PC-9 (cell line): ENCODE results near the gene PTGDR2. TPM values are rescaled to one million over a fixed set of nuclear protein-coding genes. Genes with fewer than 3 reads are reported as not detected.
"Not testable (repeated sequence)": the region's sequence is repeated elsewhere in the genome, so short reads cannot be mapped to it uniquely, and the experiment has no call there.

Source experiments
- BruUV-seq: library from RNA; stranded (reverse); fragments of 400-500 nt; replicated peaks from 2 replicates; lab custom pipeline; 2021; lab: Mats Ljungman, UMichigan
- CTCF ChIA-PET: fragments of 300-600 bp; sonication (Branson Sonifier 250); formaldehyde crosslinking; loops from one replicate; lab custom pipeline; 2022; ENCODE audit warnings: antibody characterized with exemption; lab: Charles Lee
- POLR2A ChIA-PET: fragments of 300-600 bp; sonication (Branson Sonifier 250); formaldehyde crosslinking; loops from one replicate; lab custom pipeline; 2022; ENCODE audit warnings: antibody characterized with exemption; ENCODE audit not compliant: unreplicated experiment; lab: Charles Lee
- DNase-seq, 2 experiments: peaks; one replicate each; pipeline versions ENCODE4 v3.0.0 to v3.0.0-alpha.2; 2015 to 2022; ENCODE audit warnings: mixed read lengths in 1 of 2
- H2AFZ ChIP-seq: fragments of 200-600 bp; sonication (generic); 2 replicates; pipeline ENCODE4 v1.8.1; 2017; ENCODE audit warnings: antibody characterized with exemption
- H3F3A ChIP-seq: fragments of 200-600 bp; sonication (generic); 2 replicates; pipeline ENCODE4 v1.8.1; 2017; ENCODE audit warnings: antibody characterized with exemption, mild to moderate bottlenecking, low read depth; ENCODE audit not compliant: insufficient read depth
- H3K27ac ChIP-seq: fragments of 200-600 bp; sonication (generic); 2 replicates; pipeline ENCODE4 v1.6.1; 2016; ENCODE audit warnings: mixed run types
- H3K27me3 ChIP-seq: fragments of 200-600 bp; sonication (generic); 2 replicates; pipeline ENCODE4 v1.6.1; 2016; ENCODE audit warnings: low read depth, mixed run types; ENCODE audit not compliant: insufficient read depth
- H3K36me3 ChIP-seq: fragments of 200-600 bp; sonication (generic); 2 replicates; pipeline ENCODE4 v1.6.1; 2016; ENCODE audit warnings: low read depth, mixed run types
- H3K4me1 ChIP-seq: fragments of 200-600 bp; sonication (generic); replicated peaks from 2 replicates; pipeline ENCODE4 v1.6.1; 2016; ENCODE audit warnings: mixed run types; ENCODE audit not compliant: insufficient read depth
- H3K4me2 ChIP-seq: fragments of 200-600 bp; sonication (generic); 2 replicates; pipeline ENCODE4 v1.6.1; 2017; ENCODE audit warnings: mixed run types
- H3K4me3 ChIP-seq: fragments of 200-600 bp; sonication (generic); 2 replicates; pipeline ENCODE4 v1.6.1; 2016; ENCODE audit warnings: mixed run types
- H3K79me2 ChIP-seq: fragments of 200-600 bp; sonication (generic); 2 replicates; pipeline ENCODE4 v1.6.1; 2017; ENCODE audit warnings: low read depth, mixed run types
- H3K9me2 ChIP-seq: fragments of 200-600 bp; sonication (generic); 2 replicates; pipeline ENCODE4 v1.8.1; 2017; ENCODE audit warnings: mild to moderate bottlenecking; ENCODE audit not compliant: insufficient read depth
- H3K9me3 ChIP-seq: fragments of 200-600 bp; sonication (generic); 2 replicates; pipeline ENCODE4 v1.8.1; 2016; ENCODE audit warnings: low read depth; ENCODE audit not compliant: insufficient read depth
- H4K20me1 ChIP-seq: fragments of 200-600 bp; sonication (generic); 2 replicates; pipeline ENCODE4 v1.8.1; 2017; ENCODE audit not compliant: insufficient read depth
- EZH2 ChIP-seq: fragments of 200-600 bp; sonication (generic); IDR thresholded peaks from 2 replicates; pipeline ENCODE4 v1.8.0; 2017; ENCODE audit warnings: antibody characterized with exemption, low read depth
- intact Hi-C: fragments of 100-400 bp; cut with micrococcal nuclease; formaldehyde crosslinking; loops from one replicate; pipeline ENCODE4 v1.10.0; 2022; ENCODE audit not compliant: unreplicated experiment
- total RNA-seq: library from RNA; stranded (reverse); gene quantifications from 2 replicates; pipeline ENCODE4 v1.2.3, GENCODE V29; 2021
- TF ChIP-seq, protein P1 (sequence below): fragments of 200-600 bp; sonication (generic); conservative IDR thresholded peaks from 2 replicates; pipeline ENCODE4 v1.6.1; 2017; ENCODE audit warnings: mixed run types, antibody characterized with exemption, mild to moderate bottlenecking, moderate library complexity

Gene PTGDR2
- total RNA-seq, 1 experiment from 2014 or later, result not detected

DNA sequence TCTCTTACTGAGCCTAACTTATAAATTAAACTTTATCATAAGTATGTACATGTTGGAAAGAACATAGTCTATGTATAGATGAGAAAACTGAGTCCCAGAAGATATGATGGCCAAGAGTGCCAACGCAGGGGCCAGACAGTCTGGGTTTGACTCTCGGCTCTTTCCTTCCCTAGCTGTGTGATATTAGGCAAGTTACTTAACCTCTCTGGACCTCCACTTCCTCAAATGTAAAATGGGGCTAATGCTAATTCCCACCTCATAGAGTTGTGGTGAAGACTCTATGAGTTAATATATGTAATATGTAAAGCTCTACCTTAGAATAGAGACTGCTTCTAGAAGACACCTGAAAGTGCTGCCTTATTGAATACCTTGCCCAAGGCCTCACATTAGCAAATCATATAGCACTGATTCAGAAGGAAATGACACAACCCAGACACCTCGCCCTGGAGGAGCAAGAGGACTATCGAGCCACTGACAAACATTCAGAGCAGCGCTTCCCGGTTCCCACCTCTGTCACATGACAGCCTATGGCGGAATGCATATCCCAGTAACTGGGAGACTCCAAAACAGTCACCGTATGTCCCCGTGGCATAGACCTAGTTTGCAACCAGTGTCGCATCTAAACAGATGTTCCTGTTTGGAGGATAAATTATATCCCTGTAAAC lies 25.1 kb downstream of the PTGDR2 start:
- Histone ChIP-seq H3K27me3 (peaks cover 22% of the 10 kb centered on the region), H3K9me2 (no peaks in the 10 kb centered on the region), H3K79me2 (no peaks in the 10 kb centered on the region), H2AFZ (no peak overlapping the region), H3K4me2 (peak overlapping the region; percentile 34), H3K9me3 (no peaks in the 10 kb centered on the region), H3K4me1 (0 out of 2 replicates have a peak, but pooled peaks cover 3% of the 10 kb centered on the region), H3K36me3 (no peaks in the 10 kb centered on the region), H4K20me1 (0 out of 2 replicates have a peak, but pooled peaks cover 3% of the 10 kb centered on the region), H3F3A (peaks cover 10% of the 10 kb centered on the region; the same call in 1 of the 2 replicates), H3K4me3 (no peak overlapping the region), H3K27ac (no peak overlapping the region)
- no TSS peak for BruUV-seq
- TF ChIP-seq EZH2, result no peak
- TF ChIP-seq, protein P1, sequence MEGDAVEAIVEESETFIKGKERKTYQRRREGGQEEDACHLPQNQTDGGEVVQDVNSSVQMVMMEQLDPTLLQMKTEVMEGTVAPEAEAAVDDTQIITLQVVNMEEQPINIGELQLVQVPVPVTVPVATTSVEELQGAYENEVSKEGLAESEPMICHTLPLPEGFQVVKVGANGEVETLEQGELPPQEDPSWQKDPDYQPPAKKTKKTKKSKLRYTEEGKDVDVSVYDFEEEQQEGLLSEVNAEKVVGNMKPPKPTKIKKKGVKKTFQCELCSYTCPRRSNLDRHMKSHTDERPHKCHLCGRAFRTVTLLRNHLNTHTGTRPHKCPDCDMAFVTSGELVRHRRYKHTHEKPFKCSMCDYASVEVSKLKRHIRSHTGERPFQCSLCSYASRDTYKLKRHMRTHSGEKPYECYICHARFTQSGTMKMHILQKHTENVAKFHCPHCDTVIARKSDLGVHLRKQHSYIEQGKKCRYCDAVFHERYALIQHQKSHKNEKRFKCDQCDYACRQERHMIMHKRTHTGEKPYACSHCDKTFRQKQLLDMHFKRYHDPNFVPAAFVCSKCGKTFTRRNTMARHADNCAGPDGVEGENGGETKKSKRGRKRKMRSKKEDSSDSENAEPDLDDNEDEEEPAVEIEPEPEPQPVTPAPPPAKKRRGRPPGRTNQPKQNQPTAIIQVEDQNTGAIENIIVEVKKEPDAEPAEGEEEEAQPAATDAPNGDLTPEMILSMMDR, result no peak
- POLR2A ChIA-PET, result interaction anchor here (0.6 to 0.7 kb wide), 2 partner anchors 28 to 531 kb away, joined by 8 to 11 read pairs; partner anchors contain the start of genes CYB561A3 and TMEM138
- CTCF ChIA-PET, result interaction anchor here (0.5 to 2.2 kb wide), 4 partner anchors 8 to 357 kb away, joined by 3 to 21 read pairs (median 6); no protein-coding TSS in a partner anchor
- DNase-seq, result peak in 1 of 2 experiments; percentile 68
- intact Hi-C loops, result loop anchor here (1.0 to 5.0 kb wide), 7 partner anchors 53 to 555 kb away; no protein-coding TSS in a partner anchor

DNA sequence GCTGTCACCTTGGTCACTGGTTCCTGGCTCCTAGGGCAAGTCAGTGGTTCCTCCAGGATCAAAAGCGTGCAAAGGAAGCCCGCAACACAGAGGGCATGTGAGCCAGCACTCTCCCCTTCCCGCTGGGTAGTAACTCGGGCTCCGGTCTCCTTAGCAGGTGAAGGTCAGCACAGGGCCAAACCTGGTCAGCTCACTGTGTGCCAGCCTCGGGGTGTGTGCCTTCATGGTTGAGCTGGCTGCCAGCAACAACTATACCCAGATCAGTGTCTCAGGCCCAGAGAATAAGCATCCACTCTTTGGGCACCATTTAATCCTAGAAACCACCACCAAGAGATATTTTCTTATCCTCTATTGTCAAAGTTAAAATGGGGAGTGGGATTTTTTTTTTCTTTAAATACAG lies 30.0 kb downstream of the PTGDR2 start:
- Histone ChIP-seq H3K27me3 (peaks cover 48% of the 10 kb centered on the region), H3K9me3 (no peaks in the 10 kb centered on the region), H3K27ac (no peak overlapping the region), H3K9me2 (no peaks in the 10 kb centered on the region), H3K36me3 (no peaks in the 10 kb centered on the region), H3K4me2 (no peak overlapping the region), H3F3A (peaks cover 6% of the 10 kb centered on the region; the same call in 1 of the 2 replicates), H4K20me1 (no peaks in the 10 kb centered on the region), H2AFZ (no peak overlapping the region), H3K4me1 (no peaks in the 10 kb centered on the region), H3K4me3 (no peak overlapping the region), H3K79me2 (no peaks in the 10 kb centered on the region)
- intact Hi-C loops, result no loop called here
- TF ChIP-seq, protein P1, result no peak
- no peak for TF ChIP-seq EZH2
- no TSS peak for BruUV-seq
- POLR2A ChIA-PET, result interaction anchor here (0.5 to 0.6 kb wide), 2 partner anchors 62 to 636 kb away, joined by 4 to 8 read pairs; no protein-coding TSS in a partner anchor
- no peak for DNase-seq
- CTCF ChIA-PET, result no interaction called here

DNA sequence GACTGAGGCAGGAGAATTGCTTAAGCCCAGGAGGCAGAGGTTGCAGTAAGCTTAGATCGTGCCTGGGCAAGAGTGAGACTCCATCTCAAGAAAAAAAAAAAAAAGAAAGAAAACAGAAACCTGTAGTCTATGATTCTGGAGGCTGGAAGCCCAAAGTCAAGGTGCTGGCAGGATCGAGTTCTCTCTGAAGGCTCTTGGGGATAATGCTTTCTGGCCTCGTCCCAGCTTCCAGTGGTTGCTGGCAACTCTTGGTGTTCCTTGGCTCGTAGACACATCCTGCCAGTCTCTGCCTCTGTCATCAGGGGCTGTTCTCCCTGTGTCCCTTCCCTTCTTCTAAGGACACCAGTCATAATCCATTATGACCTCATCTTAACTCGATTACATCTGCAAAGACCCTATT lies 30.6 kb downstream of the PTGDR2 start:
- H3K27me3 ChIP-seq, result peaks cover 55% of the 10 kb centered on the region
- H3K4me1 ChIP-seq, result no peaks in the 10 kb centered on the region
- ChIA-PET CTCF (no interaction called here), POLR2A (no interaction called here)
- no peak overlapping the region for H3K27ac ChIP-seq
- H3K79me2 ChIP-seq, result no peaks in the 10 kb centered on the region
- no peak overlapping the region for H2AFZ ChIP-seq
- no peak for DNase-seq
- H4K20me1 ChIP-seq, result no peaks in the 10 kb centered on the region
- no peaks in the 10 kb centered on the region for H3K9me3 ChIP-seq
- H3K4me2 ChIP-seq, result no peak overlapping the region
- H3K36me3 ChIP-seq, result no peaks in the 10 kb centered on the region
- no peaks in the 10 kb centered on the region for H3F3A ChIP-seq
- BruUV-seq, result no TSS peak
- no peak overlapping the region for H3K4me3 ChIP-seq
- intact Hi-C loops, result no loop called here
- no peaks in the 10 kb centered on the region for H3K9me2 ChIP-seq
- TF ChIP-seq, protein P1, result no peak

DNA sequence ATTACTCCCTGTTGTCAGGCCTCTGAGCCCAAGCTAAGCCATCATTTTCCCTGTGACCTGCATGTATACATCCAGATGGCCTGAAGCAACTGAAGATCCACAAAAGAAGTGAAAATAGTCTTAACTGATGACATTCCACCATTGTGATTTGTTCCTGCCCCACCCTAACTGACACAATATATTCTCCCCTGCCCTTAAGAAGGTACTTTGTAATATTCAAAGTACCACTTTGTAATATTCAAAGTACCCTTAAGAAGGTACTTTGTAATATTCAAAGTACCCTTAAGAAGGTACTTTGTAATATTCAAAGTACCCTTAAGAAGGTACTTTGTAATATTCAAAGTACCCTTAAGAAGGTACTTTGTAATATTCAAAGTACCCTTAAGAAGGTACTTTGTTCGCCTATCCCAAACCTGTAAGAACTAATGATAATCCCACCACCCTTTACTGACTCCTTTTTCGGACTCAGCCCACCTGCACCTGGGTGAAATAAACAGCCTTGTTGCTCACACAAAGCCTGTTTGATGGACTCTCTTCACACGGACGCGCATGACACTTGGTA lies 31.9 kb downstream of the PTGDR2 start:
- CTCF ChIA-PET, H3K79me2 ChIP-seq, H2AFZ ChIP-seq, H3K9me3 ChIP-seq, H3K4me1 ChIP-seq, H4K20me1 ChIP-seq, H3F3A ChIP-seq, H3K27ac ChIP-seq, DNase-seq, H3K36me3 ChIP-seq, BruUV-seq, H3K9me2 ChIP-seq, H3K4me2 ChIP-seq, intact Hi-C loops, POLR2A ChIA-PET, H3K4me3 ChIP-seq: not testable (repeated sequence)
- peaks cover 68% of the 10 kb centered on the region for H3K27me3 ChIP-seq
